Measurements from ENCODE around the gene KLHL21. TPM values are rescaled to one million over a fixed set of nuclear protein-coding genes. Genes with fewer than 3 reads are reported as not detected.
A peak's percentile ranks its signal among the peaks of the same experiment; 100 is the strongest.

Gene KLHL21
- total RNA-seq, 4 donors from 2014 or later = 14.4 to 25.1 (median 18.2) TPM

GRCh38 chr1:6585081-6585722 is 17.5 kb downstream of the KLHL21 start:
- Histone ChIP-seq H3K9me3 (no peaks in the 10 kb centered on the region), H3K36me3 (peaks cover 0 to 31% (median 0%) of the 10 kb centered on the region in 3 donors), H3K4me3 (no peak overlapping the region), H3K27me3 (no peaks in the 10 kb centered on the region), H3K4me1 (peaks cover 8 to 31% (median 12%) of the 10 kb centered on the region in 4 donors), H3K27ac (no peak overlapping the region)
- peak in 1 of 6 experiments; percentile 16 for TF ChIP-seq CTCF (IDR thresholded peaks at IDR 0.05)
- TF ChIP-seq POLR2A (IDR thresholded peaks at IDR 0.05) = no peak
- no peak for DNase-seq

- peaks cover 9 to 32% (median 13%) of the 10 kb centered on the region in 4 donors for H3K4me1 ChIP-seq
Measured at GRCh38 chr1:6584126-6585080, 18.3 kb downstream of the KLHL21 start.

GRCh38 chr1:6582370-6582769 is 20.3 kb downstream of the KLHL21 start:
- H3K27ac ChIP-seq = peak overlapping the region in 3 of 4 donors; percentile 54 to 95 (median 95)
- peaks cover 12 to 37% (median 16%) of the 10 kb centered on the region in 4 donors for H3K4me1 ChIP-seq
- no peaks in the 10 kb centered on the region for H3K9me3 ChIP-seq
- DNase-seq = peak in 2 of 3 donors; percentile 87 to 92
- peaks cover 0 to 3% (median 0%) of the 10 kb centered on the region in 3 donors for H3K36me3 ChIP-seq
- no peaks in the 10 kb centered on the region for H3K27me3 ChIP-seq
- H3K4me3 ChIP-seq = peak overlapping the region in 2 of 4 donors; percentile 46 to 97
- TF ChIP-seq POLR2A (IDR thresholded peaks at IDR 0.05) = peak; percentile 30 to 68
- TF ChIP-seq CTCF (IDR thresholded peaks at IDR 0.05) = no peak

More at GRCh38 chr1:6584126-6585080, 18.3 kb downstream of the KLHL21 start:
- H3K9me3 ChIP-seq = no peaks in the 10 kb centered on the region
- no peak for DNase-seq
- H3K36me3 ChIP-seq = peaks cover 0 to 23% (median 0%) of the 10 kb centered on the region in 3 donors
- peak in 4 of 6 experiments; percentile 4 to 23 (median 13) for TF ChIP-seq CTCF (IDR thresholded peaks at IDR 0.05)
- no peak for TF ChIP-seq POLR2A (IDR thresholded peaks at IDR 0.05)
- H3K27ac ChIP-seq = no peak overlapping the region
- no peaks in the 10 kb centered on the region for H3K27me3 ChIP-seq
- no peak overlapping the region for H3K4me3 ChIP-seq

GRCh38 chr1:6581561-6582305 is 20.9 kb downstream of the KLHL21 start:
- peak overlapping the region in 2 of 4 donors; percentile 46 to 97 for H3K4me3 ChIP-seq

More at GRCh38 chr1:6581561-6582305, 20.9 kb downstream of the KLHL21 start:
- Histone ChIP-seq H3K36me3 (no peaks in the 10 kb centered on the region), H3K9me3 (no peaks in the 10 kb centered on the region), H3K27me3 (no peaks in the 10 kb centered on the region), H3K27ac (peak overlapping the region; percentile 95 to 96 (median 95)), H3K4me1 (peaks cover 12 to 37% (median 16%) of the 10 kb centered on the region in 4 donors)
- no peak for TF ChIP-seq CTCF (IDR thresholded peaks at IDR 0.05)
- no peak for TF ChIP-seq POLR2A (IDR thresholded peaks at IDR 0.05)
- peak in 2 of 3 donors; percentile 18 to 64 for DNase-seq
